GM21447 (cell line): Measurements from ENCODE around the gene ATXN2L.
"Not testable (repeated sequence)": the region's sequence is repeated elsewhere in the genome, so short reads cannot be mapped to it uniquely, and the experiment has no call there.

Experiments used
- ATAC-seq: cut with Tn5 transposase; IDR thresholded peaks from one replicate; pipeline ENCODE4 v1.9.1; 2021; ENCODE audit not compliant: unreplicated experiment

ATXN2L gene

GRCh38 chr16:28869201-28869600 lies 46.4 kb downstream of the ATXN2L start:
- ATAC-seq = no peak

GRCh38 chr16:28872952-28873351 lies 50.2 kb downstream of the ATXN2L start:
- no peak for ATAC-seq

GRCh38 chr16:28873543-28874201 lies 50.9 kb downstream of the ATXN2L start:
- ATAC-seq = no peak

GRCh38 chr16:28874406-28874805 lies 51.6 kb downstream of the ATXN2L start:
- ATAC-seq = no peak

GRCh38 chr16:28875134-28876018 lies 52.6 kb downstream of the ATXN2L start:
- no peak for ATAC-seq

- ATAC-seq = no peak
These were observed 53.3 kb downstream of the ATXN2L start for GRCh38 chr16:28876019-28876659.

GRCh38 chr16:28876973-28877654 lies 54.3 kb downstream of the ATXN2L start:
- no peak for ATAC-seq

GRCh38 chr16:28877655-28878000 lies 54.8 kb downstream of the ATXN2L start:
- ATAC-seq = no peak

GRCh38 chr16:28878083-28878926 lies 55.5 kb downstream of the ATXN2L start, which contains the start of gene ATP2A1:
TSS of gene ATP2A1 (plus strand) at chr16:28878488. CDS start at chr16:28878672, 184 bp downstream.
- no peak for ATAC-seq

GRCh38 chr16:28879261-28879840 lies 56.6 kb downstream of the ATXN2L start:
- peak; percentile 33 for ATAC-seq

GRCh38 chr16:28879841-28880588 lies 57.2 kb downstream of the ATXN2L start:
- peak; percentile 83 for ATAC-seq

GRCh38 chr16:28880589-28880915 lies 57.8 kb downstream of the ATXN2L start:
- ATAC-seq = no peak

GRCh38 chr16:28880955-28881354 lies 58.2 kb downstream of the ATXN2L start:
- no peak for ATAC-seq

- not testable (repeated sequence) for ATAC-seq
These were observed 58.8 kb downstream of the ATXN2L start for GRCh38 chr16:28881565-28881964.

- no peak for ATAC-seq
These were observed 59.9 kb downstream of the ATXN2L start for GRCh38 chr16:28882551-28883160.

- no peak for ATAC-seq
These were observed 60.6 kb downstream of the ATXN2L start for GRCh38 chr16:28883221-28883996.

GRCh38 chr16:28884045-28884444 lies 61.2 kb downstream of the ATXN2L start:
- no peak for ATAC-seq
